HG03457 (cell line): Measurements from ENCODE around the gene DUSP18.
"Not testable (repeated sequence)": the region's sequence is repeated elsewhere in the genome, so short reads cannot be mapped to it uniquely, and the experiment has no call there.

Source experiments
- ATAC-seq: cut with Tn5 transposase; IDR thresholded peaks from one replicate; pipeline ENCODE4 v1.9.1; 2021; ENCODE audit warnings: moderate number of reproducible peaks; ENCODE audit not compliant: unreplicated experiment

The DUSP18 gene

GRCh38 chr22:30640839-30641430 is 26.7 kb downstream of the DUSP18 start:
- no peak for ATAC-seq

- ATAC-seq, result no peak
Measured at GRCh38 chr22:30640361-30640760, 27.3 kb downstream of the DUSP18 start.

GRCh38 chr22:30637701-30638114 is 30.0 kb downstream of the DUSP18 start:
- no peak for ATAC-seq

DNA sequence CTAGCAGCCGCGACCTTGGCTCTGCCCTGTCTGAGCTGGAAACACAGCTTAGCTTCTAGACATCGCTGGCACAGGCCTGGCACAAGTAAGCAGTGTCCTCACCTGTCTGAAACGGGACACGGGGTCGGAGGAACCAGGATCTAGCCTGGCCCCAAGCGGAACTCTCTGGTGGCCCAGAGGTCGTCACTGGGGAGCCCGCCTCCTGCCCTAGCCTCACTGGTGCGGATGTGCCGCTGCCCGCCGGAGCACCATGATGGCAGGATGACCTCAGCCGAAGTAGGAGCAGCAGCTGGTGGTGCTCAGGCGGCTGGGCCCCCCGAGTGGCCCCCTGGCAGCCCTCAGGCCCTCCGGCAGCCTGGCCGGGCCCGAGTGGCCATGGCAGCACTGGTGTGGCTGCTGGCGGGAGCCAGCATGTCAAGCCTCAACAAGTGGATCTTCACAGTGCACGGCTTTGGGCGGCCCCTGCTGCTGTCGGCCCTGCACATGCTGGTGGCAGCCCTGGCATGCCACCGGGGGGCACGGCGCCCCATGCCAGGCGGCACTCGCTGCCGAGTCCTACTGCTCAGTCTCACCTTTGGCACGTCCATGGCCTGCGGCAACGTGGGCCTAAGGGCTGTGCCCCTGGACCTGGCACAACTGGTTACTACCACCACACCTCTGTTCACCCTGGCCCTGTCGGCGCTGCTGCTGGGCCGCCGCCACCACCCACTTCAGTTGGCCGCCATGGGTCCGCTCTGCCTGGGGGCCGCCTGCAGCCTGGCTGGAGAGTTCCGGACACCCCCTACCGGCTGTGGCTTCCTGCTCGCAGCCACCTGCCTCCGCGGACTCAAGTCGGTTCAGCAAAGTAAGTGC is 31.2 kb downstream of the DUSP18 start:
- no peak for ATAC-seq

DNA sequence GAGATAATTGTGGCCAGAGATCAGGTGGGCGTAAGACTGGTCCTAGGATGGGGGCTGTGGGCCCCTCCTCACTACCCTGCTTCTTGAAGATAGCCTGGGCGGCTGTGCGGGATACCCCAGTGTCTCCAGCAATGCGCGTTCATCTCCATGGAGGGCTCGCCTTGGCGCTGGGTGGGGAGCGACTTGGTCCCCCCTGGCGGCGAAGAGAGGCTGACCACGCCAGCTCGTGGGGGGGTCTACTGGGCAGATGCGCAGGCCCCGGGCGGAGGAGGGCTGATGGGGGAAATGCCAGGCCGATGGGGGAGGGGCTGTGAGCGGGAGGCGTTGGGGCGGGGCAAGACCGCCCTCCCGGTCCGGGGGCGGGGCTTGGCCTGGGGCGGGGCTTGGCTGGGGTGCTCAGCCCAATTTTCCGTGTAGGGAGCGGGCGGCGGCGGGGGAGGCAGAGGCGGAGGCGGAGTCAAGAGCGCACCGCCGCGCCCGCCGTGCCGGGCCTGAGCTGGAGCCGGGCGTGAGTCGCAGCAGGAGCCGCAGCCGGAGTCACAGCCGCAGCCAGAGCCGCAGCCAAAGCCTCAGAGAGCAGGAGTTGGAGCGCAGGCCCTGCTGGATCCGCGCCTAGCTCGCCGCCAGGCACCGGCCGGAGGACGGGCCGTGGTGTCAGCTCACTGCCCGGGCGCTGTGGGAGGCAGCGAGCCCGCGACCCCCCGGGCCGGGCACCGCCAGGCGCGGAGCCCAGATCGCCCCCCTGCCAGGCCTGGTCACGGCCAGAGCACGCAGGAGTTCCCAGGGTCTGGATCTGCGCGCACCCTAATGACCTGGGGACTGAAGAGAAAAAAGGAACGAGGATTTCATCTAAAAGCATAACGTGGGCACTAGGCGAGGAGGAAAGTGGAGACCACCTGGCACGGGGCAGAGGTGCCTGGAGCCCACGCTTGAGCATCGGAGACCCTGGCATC is 32.1 kb downstream of the DUSP18 start, which contains the start of gene SLC35E4:
Gene SLC35E4, plus strand, starts transcription at position 509 of the 953 bp plus-strand sequence. CDS start 670 bp downstream, outside the sequence.
- peak; percentile 38 for ATAC-seq

DNA sequence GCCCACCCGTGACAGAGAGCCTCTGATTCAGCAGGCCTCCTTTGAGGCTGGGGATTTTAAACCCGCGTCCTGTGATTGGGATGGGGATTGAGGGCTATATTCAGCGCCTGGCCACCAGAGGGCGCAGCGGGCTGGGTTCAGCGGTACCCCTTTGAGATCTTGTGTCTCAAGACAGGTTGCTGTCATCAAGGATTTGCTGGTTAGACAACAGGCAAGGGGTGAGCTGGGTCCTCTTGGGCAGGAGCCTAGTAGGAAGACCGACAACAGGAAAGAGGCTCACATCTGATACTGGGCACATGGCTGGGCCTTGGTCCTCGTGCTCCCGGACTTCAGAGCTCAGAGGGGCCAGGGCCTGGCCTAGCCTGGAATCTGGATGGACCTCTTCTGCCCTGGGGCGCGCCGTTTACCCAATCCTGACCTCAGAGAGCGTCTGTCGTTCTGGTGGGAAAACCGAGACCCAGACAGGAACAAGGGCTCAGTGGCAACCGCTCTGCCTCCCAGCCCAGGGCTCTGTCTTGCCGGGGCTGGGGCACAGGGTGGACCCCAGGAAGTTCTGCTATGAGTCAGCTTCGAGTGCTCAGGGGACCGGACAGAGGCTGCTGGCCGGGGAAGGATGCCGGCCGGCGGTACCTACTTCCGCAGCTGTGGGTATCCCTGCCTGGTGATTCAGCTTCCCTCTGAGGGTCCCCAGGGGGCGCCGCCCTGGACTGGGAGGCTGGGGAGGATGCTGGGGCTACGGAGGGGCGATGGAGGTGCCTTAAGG is 33.0 kb downstream of the DUSP18 start:
- ATAC-seq, result peak; percentile 48

- ATAC-seq, result not testable (repeated sequence)
Measured at GRCh38 chr22:30631469-30631868, 36.2 kb downstream of the DUSP18 start.

DNA sequence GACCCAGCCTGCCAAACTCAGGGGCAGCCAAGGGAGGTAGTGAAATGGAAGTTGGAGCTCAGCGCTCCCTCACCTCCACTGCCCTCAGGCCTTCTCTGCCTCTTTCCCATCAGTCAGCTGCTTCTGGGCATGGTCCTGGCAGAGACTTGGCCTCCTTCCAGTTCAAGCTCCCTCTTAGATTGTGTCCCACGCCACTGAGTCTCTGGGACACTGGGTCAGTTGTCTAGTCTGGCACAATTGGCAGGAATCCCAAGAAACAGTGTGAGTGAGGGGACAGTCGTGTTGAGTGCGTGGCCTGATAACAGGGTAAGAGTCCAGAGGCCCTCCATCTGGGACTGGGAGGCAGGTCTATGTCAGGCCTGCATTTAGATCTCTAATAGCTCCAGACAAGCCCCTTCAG is 39.2 kb downstream of the DUSP18 start:
- no peak for ATAC-seq

- ATAC-seq, result no peak
Measured at GRCh38 chr22:30627471-30627870, 40.2 kb downstream of the DUSP18 start.

DNA sequence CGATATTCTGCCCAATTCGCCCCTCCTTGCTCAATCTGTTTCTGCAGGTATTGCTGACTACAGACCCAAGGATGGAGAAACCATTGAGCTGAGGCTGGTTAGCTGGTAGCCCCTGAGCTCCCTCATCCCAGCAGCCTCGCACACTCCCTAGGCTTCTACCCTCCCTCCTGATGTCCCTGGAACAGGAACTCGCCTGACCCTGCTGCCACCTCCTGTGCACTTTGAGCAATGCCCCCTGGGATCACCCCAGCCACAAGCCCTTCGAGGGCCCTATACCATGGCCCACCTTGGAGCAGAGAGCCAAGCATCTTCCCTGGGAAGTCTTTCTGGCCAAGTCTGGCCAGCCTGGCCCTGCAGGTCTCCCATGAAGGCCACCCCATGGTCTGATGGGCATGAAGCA is 41.3 kb downstream of the DUSP18 start:
- no peak for ATAC-seq

- not testable (repeated sequence) for ATAC-seq
Measured at GRCh38 chr22:30619909-30620308, 47.8 kb downstream of the DUSP18 start.

- ATAC-seq, result no peak
Measured at GRCh38 chr22:30617819-30618218, 49.9 kb downstream of the DUSP18 start.

DNA sequence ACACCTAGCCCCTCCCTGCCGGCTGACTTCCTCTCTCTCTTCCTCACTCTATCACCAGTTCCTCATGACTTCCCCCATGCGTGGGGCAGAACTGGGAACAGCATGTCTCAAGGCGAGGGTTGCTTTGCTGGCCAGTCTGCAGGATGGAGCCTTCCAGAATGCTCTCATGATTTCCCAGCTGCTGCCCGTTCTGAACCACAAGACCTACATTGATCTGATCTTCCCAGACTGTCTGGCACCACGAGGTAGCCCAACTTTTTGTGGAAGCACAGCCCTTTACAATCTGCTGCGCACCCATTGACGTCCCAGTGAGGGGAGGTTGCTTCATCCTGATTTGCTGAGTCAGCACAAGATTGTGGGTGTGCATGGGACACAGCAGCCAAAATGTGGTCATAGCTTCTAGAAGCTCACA is 52.1 kb downstream of the DUSP18 start:
- ATAC-seq, result no peak

GRCh38 chr22:30614879-30615278 is 52.8 kb downstream of the DUSP18 start:
- ATAC-seq, result no peak

DNA sequence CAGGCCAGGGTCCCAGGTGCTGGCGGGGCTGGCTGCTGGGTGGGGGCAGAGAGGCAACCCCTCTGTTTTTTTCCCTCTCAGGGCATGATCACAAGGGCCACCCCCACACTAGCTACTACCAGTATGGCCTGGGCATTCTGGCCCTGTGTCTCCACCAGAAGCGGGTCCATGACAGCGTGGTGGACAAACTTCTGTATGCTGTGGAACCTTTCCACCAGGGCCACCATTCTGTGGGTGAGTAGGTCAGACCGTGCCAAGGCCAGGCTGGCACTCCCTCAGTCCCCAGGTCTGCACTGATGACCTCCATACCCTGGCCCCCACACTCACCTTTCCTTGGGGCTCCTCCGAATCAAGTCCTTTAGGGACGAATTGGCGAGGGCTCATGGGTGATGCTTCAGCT is 53.4 kb downstream of the DUSP18 start:
- ATAC-seq, result no peak

- no peak for ATAC-seq
Measured at GRCh38 chr22:30612789-30613188, 54.9 kb downstream of the DUSP18 start.
